ENCODE results near the gene NID2.

The NID2 gene

GRCh38 chr14:52075371-52075770 lies 6.5 kb upstream of the NID2 start:
- no peak overlapping the region for H3K4me3 ChIP-seq (ENCODE audit: low read depth in 1 of 2, low read length in 1 of 2)
- TF ChIP-seq, protein P1, sequence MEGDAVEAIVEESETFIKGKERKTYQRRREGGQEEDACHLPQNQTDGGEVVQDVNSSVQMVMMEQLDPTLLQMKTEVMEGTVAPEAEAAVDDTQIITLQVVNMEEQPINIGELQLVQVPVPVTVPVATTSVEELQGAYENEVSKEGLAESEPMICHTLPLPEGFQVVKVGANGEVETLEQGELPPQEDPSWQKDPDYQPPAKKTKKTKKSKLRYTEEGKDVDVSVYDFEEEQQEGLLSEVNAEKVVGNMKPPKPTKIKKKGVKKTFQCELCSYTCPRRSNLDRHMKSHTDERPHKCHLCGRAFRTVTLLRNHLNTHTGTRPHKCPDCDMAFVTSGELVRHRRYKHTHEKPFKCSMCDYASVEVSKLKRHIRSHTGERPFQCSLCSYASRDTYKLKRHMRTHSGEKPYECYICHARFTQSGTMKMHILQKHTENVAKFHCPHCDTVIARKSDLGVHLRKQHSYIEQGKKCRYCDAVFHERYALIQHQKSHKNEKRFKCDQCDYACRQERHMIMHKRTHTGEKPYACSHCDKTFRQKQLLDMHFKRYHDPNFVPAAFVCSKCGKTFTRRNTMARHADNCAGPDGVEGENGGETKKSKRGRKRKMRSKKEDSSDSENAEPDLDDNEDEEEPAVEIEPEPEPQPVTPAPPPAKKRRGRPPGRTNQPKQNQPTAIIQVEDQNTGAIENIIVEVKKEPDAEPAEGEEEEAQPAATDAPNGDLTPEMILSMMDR (IDR thresholded peaks at IDR 0.05), result no peak
- H3K27ac ChIP-seq, result no peak overlapping the region
- peaks cover 48% of the 10 kb centered on the region for H3K27me3 ChIP-seq
- H3K36me3 ChIP-seq, result no peaks in the 10 kb centered on the region
- no peaks in the 10 kb centered on the region for H3K9me3 ChIP-seq
- H3K4me1 ChIP-seq (ENCODE audit: control insufficient read depth in 1 of 2, insufficient read depth in 1 of 2, low read depth in 1 of 2, low read length in 1 of 2), result no peaks in the 10 kb centered on the region

- no peaks in the 10 kb centered on the region for H3K9me3 ChIP-seq
- H3K4me1 ChIP-seq (ENCODE audit: control insufficient read depth in 1 of 2, insufficient read depth in 1 of 2, low read depth in 1 of 2, low read length in 1 of 2), result peaks cover 7 to 16% of the 10 kb centered on the region in 2 experiments
- TF ChIP-seq, protein P1 (IDR thresholded peaks at IDR 0.05), result no peak
- H3K36me3 ChIP-seq, result no peaks in the 10 kb centered on the region
- no peak overlapping the region for H3K27ac ChIP-seq
- no peak overlapping the region for H3K4me3 ChIP-seq (ENCODE audit: low read depth in 1 of 2, low read length in 1 of 2)
- peaks cover 53% of the 10 kb centered on the region for H3K27me3 ChIP-seq
Observed at GRCh38 chr14:52073251-52073650, 4.4 kb upstream of the NID2 start.

DNA sequence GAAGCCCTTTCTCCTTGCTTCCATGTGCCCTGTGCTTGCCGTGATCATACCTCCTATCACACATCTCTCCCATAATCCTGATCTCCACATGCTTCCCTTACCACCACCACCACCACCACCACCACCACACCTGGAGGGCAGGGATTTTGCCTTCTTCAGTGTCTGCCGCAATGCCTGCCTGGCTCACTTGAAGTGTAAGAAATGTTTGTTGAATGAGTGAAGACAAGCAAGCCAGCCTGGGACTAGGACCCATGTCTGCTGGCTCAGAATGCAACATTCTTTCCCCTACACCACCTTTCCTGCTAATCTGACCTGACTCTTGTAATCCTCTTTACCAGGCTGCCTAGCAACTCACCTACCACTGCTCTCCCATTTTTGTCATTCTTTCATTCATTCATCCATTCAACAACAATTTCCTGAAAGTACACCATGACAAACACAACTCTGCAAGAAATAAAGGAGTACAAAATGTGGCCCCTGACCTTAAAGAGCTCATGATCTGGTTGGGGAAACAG lies 3.5 kb upstream of the NID2 start:
- Histone ChIP-seq H3K27me3 (peaks cover 62% of the 10 kb centered on the region), H3K9me3 (no peaks in the 10 kb centered on the region), H3K27ac (no peak overlapping the region), H3K4me3 (ENCODE audit: low read depth in 1 of 2, low read length in 1 of 2) (no peak overlapping the region), H3K36me3 (no peaks in the 10 kb centered on the region), H3K4me1 (ENCODE audit: control insufficient read depth in 1 of 2, insufficient read depth in 1 of 2, low read depth in 1 of 2, low read length in 1 of 2) (peaks cover 9 to 21% of the 10 kb centered on the region in 2 experiments)
- TF ChIP-seq, protein P1 (IDR thresholded peaks at IDR 0.05), result no peak

DNA sequence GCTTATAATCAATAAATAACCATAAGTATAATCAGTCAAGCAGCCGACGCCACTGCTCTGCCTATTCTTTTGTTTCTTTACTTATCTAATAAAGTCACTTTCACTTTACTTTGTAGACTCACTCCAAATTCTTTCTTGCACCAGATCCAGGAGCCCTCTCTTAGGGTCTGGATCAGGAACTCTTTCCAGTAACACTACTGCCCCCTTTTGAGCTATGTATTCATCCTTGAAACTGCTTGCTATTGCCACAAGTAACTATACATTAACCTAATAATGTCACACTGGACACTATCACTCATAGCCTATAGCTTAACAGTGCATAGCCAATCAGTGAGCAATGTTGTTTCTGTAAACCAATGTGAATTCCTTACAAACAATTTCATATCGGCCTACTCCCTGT lies 2.8 kb upstream of the NID2 start:
- Histone ChIP-seq H3K9me3 (no peaks in the 10 kb centered on the region), H3K27me3 (peaks cover 69% of the 10 kb centered on the region), H3K4me1 (ENCODE audit: control insufficient read depth in 1 of 2, insufficient read depth in 1 of 2, low read depth in 1 of 2, low read length in 1 of 2) (peaks cover 9 to 21% of the 10 kb centered on the region in 2 experiments), H3K4me3 (ENCODE audit: low read depth in 1 of 2, low read length in 1 of 2) (no peak overlapping the region), H3K36me3 (no peaks in the 10 kb centered on the region), H3K27ac (no peak overlapping the region)
- TF ChIP-seq, protein P1 (IDR thresholded peaks at IDR 0.05), result no peak

DNA sequence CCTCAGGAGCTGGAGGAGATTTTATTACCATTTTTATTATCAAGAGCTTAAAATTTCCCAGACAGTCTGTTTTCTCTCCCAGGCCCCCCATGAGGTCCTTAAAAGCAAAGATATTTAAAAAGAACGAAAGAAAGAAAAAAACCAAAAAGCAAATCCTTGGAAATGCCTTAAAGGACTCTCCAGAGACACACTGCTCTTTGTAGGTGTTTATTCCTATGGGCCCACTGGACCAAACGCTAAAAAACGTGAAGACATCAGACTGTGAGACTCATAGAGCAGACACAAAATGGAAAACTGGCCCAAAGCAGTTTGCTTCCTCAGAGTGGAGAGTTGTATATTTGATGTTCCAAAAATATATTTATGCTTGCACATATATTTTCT lies 1.2 kb upstream of the NID2 start:
- H3K4me1 ChIP-seq (ENCODE audit: control insufficient read depth in 1 of 2, insufficient read depth in 1 of 2, low read depth in 1 of 2, low read length in 1 of 2), result peaks cover 9 to 21% of the 10 kb centered on the region in 2 experiments
- no peaks in the 10 kb centered on the region for H3K9me3 ChIP-seq
- H3K27ac ChIP-seq, result no peak overlapping the region
- no peaks in the 10 kb centered on the region for H3K36me3 ChIP-seq
- TF ChIP-seq, protein P1 (IDR thresholded peaks at IDR 0.05), result no peak
- H3K4me3 ChIP-seq (ENCODE audit: low read depth in 1 of 2, low read length in 1 of 2), result no peak overlapping the region
- peaks cover 78% of the 10 kb centered on the region for H3K27me3 ChIP-seq
